Loucy (cell line): Measurements from ENCODE around the gene JTB.

ENCODE experiments used
- EZH2phosphoT487 ChIP-seq: fragments of 200-600 bp; IDR thresholded peaks from 2 replicates; pipeline ENCODE4 v1.6.1; 2018; ENCODE audit warnings: antibody characterized with exemption, mild to moderate bottlenecking, moderate library complexity, borderline replicate concordance
- TF ChIP-seq, protein P1 (sequence below): fragments of 200-600 bp; sonication (generic); conservative IDR thresholded peaks from 2 replicates; pipeline ENCODE4 v1.5.1; 2014; ENCODE audit warnings: mild to moderate bottlenecking, antibody characterized with exemption, low read length

DNA sequence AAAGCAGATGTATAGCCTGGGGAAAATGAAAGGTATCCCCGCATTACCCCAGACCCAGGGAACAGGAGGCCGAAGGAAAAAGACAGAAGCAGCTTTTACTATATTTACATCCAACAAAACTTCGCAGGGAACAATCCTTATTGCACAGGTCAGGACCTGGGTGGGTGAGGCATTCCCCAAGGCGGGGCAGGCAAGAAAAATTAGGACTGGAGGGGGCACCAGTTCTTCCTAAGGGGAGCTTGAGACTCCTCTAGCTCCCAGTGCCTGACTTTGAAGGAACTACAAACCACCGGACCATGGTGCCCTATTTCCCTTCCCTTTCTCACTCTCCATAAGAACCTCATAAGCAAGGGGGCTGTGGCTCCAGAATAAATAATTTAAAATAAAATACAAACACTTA, 48.0 kb downstream of the JTB start:
- TF ChIP-seq, protein P1, sequence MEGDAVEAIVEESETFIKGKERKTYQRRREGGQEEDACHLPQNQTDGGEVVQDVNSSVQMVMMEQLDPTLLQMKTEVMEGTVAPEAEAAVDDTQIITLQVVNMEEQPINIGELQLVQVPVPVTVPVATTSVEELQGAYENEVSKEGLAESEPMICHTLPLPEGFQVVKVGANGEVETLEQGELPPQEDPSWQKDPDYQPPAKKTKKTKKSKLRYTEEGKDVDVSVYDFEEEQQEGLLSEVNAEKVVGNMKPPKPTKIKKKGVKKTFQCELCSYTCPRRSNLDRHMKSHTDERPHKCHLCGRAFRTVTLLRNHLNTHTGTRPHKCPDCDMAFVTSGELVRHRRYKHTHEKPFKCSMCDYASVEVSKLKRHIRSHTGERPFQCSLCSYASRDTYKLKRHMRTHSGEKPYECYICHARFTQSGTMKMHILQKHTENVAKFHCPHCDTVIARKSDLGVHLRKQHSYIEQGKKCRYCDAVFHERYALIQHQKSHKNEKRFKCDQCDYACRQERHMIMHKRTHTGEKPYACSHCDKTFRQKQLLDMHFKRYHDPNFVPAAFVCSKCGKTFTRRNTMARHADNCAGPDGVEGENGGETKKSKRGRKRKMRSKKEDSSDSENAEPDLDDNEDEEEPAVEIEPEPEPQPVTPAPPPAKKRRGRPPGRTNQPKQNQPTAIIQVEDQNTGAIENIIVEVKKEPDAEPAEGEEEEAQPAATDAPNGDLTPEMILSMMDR = no peak
- TF ChIP-seq EZH2phosphoT487 = no peak
